ENCODE results near the gene EIF2B4. TPM values are rescaled to one million over a fixed set of nuclear protein-coding genes. Genes with fewer than 3 reads are reported as not detected.
"Not testable (repeated sequence)": the region's sequence is repeated elsewhere in the genome, so short reads cannot be mapped to it uniquely, and the experiment has no call there.

EIF2B4 gene
- total RNA-seq, 1 experiment from 2014 or later = 40.1 TPM

GRCh38 chr2:27350106-27350693 is 19.9 kb downstream of the EIF2B4 start:
- no peak for DNase-seq (ENCODE audit: low read depth)

GRCh38 chr2:27347641-27348040 is 22.5 kb downstream of the EIF2B4 start:
- peak; percentile 11 for DNase-seq (ENCODE audit: low read depth)

GRCh38 chr2:27336173-27336572 is 34.0 kb downstream of the EIF2B4 start:
- no peak for DNase-seq (ENCODE audit: low read depth)

- no peak for DNase-seq (ENCODE audit: low read depth)
Measured at GRCh38 chr2:27335311-27335710, 34.8 kb downstream of the EIF2B4 start.

- DNase-seq (ENCODE audit: low read depth) = no peak
Measured at GRCh38 chr2:27324720-27325119, 45.4 kb downstream of the EIF2B4 start.

- no peak for DNase-seq (ENCODE audit: low read depth)
Measured at GRCh38 chr2:27323596-27324285, 46.4 kb downstream of the EIF2B4 start.

GRCh38 chr2:27322766-27323595 is 47.2 kb downstream of the EIF2B4 start, which contains the start of gene MPV17:
TSS of gene MPV17 (minus strand) at chr2:27323097. CDS start at chr2:27322517, 580 bp downstream.
- peak; percentile 81 for DNase-seq (ENCODE audit: low read depth)

GRCh38 chr2:27322301-27322765 is 47.8 kb downstream of the EIF2B4 start:
- DNase-seq (ENCODE audit: low read depth) = no peak

GRCh38 chr2:27320958-27321543 is 49.1 kb downstream of the EIF2B4 start:
- peak; percentile 99 for DNase-seq (ENCODE audit: low read depth)

- not testable (repeated sequence) for DNase-seq (ENCODE audit: low read depth)
Measured at GRCh38 chr2:27319839-27320238, 50.3 kb downstream of the EIF2B4 start.

GRCh38 chr2:27316655-27317412 is 53.3 kb downstream of the EIF2B4 start:
- no peak for DNase-seq (ENCODE audit: low read depth)

GRCh38 chr2:27315122-27315521 is 55.0 kb downstream of the EIF2B4 start:
- no peak for DNase-seq (ENCODE audit: low read depth)

GRCh38 chr2:27314709-27315108 is 55.4 kb downstream of the EIF2B4 start:
- DNase-seq (ENCODE audit: low read depth) = no peak

Other genes starting within 250 kb of the EIF2B4 start
- 0.17 TPM in 1 of 2 replicates, not detected in the other for gene ABHD1, start 246.5 kb downstream of the EIF2B4 start, total RNA-seq (2014; rRNA removed)
- gene PREB, start 235.7 kb downstream of the EIF2B4 start, total RNA-seq (2014; rRNA removed) = 68.9 and 72.4 TPM in 2 replicates
- not detected in 2 replicates for gene PRR30, start 230.9 kb downstream of the EIF2B4 start, total RNA-seq (2014; rRNA removed)
- not detected in 2 replicates for gene TCF23, start 221.3 kb downstream of the EIF2B4 start, total RNA-seq (2014; rRNA removed)
- 180 and 193 TPM in 2 replicates for gene ATRAID, start 158.3 kb downstream of the EIF2B4 start, total RNA-seq (2014; rRNA removed)
- gene SLC5A6, start 158.1 kb downstream of the EIF2B4 start, total RNA-seq (2014; rRNA removed) = 39.6 and 54.5 TPM in 2 replicates
- 42.7 and 44.5 TPM in 2 replicates for gene CAD, start 153.0 kb downstream of the EIF2B4 start, total RNA-seq (2014; rRNA removed)
- 0.63 TPM in 1 of 2 replicates, not detected in the other for gene SLC30A3, start 107.3 kb downstream of the EIF2B4 start, total RNA-seq (2014; rRNA removed)
- gene DNAJC5G, start 94.9 kb downstream of the EIF2B4 start, total RNA-seq (2014; rRNA removed) = not detected in 2 replicates
- 0.11 TPM in 1 of 2 replicates, not detected in the other for gene TRIM54, start 87.9 kb downstream of the EIF2B4 start, total RNA-seq (2014; rRNA removed)
- gene UCN, start 61.9 kb downstream of the EIF2B4 start, total RNA-seq (2014; rRNA removed) = 1.2 and 2.2 TPM in 2 replicates
- 81.4 and 113 TPM in 2 replicates for gene MPV17, start 47.2 kb downstream of the EIF2B4 start, total RNA-seq (2014; rRNA removed)
- 42.3 and 43.5 TPM in 2 replicates for gene GTF3C2, start 13.6 kb downstream of the EIF2B4 start, total RNA-seq (2014; rRNA removed)
- 176 and 181 TPM in 2 replicates for gene SNX17, start 278 bp upstream of the EIF2B4 start, total RNA-seq (2014; rRNA removed)
- 12.7 and 16.5 TPM in 2 replicates for gene ZNF513, start 10.4 kb upstream of the EIF2B4 start, total RNA-seq (2014; rRNA removed)
- 117 and 120 TPM in 2 replicates for gene PPM1G, start 39.3 kb upstream of the EIF2B4 start, total RNA-seq (2014; rRNA removed)
- gene NRBP1, start 58.3 kb upstream of the EIF2B4 start, total RNA-seq (2014; rRNA removed) = 130 and 140 TPM in 2 replicates
- 0.46 TPM in 1 of 2 replicates, not detected in the other for gene KRTCAP3, start 72.0 kb upstream of the EIF2B4 start, total RNA-seq (2014; rRNA removed)
- gene IFT172, start 119.4 kb upstream of the EIF2B4 start, total RNA-seq (2014; rRNA removed) = 5.7 and 7.4 TPM in 2 replicates
- gene FNDC4, start 124.9 kb upstream of the EIF2B4 start, total RNA-seq (2014; rRNA removed) = 25.9 and 29.0 TPM in 2 replicates
- gene GCKR, start 126.5 kb upstream of the EIF2B4 start, total RNA-seq (2014; rRNA removed) = 0.11 and 0.32 TPM in 2 replicates
- gene ZNF512, start 212.7 kb upstream of the EIF2B4 start, total RNA-seq (2014; rRNA removed) = 36.0 and 41.6 TPM in 2 replicates

Data from LHCN-M2 (cell line).